ENCODE results near the gene SRPK2.
"Not testable (repeated sequence)": the region's sequence is repeated elsewhere in the genome, so short reads cannot be mapped to it uniquely, and the experiment has no call there.

SRPK2 gene

GRCh38 chr7:105339404-105340323 is 49.1 kb downstream of the SRPK2 start:
- DNase-seq (ENCODE audit: low read depth in 2 of 2), result no peak

GRCh38 chr7:105337529-105337928 is 51.2 kb downstream of the SRPK2 start:
- no peak for DNase-seq (ENCODE audit: low read depth in 2 of 2)

- no peak for DNase-seq (ENCODE audit: low read depth in 2 of 2)
These were observed 52.7 kb downstream of the SRPK2 start for GRCh38 chr7:105336009-105336408.

GRCh38 chr7:105332661-105333060 is 56.1 kb downstream of the SRPK2 start:
- DNase-seq (ENCODE audit: low read depth in 2 of 2), result not testable (repeated sequence)

GRCh38 chr7:105330526-105330925 is 58.2 kb downstream of the SRPK2 start:
- no peak for DNase-seq (ENCODE audit: low read depth in 2 of 2)

GRCh38 chr7:105327201-105327600 is 61.5 kb downstream of the SRPK2 start:
- DNase-seq (ENCODE audit: low read depth in 2 of 2), result no peak

GRCh38 chr7:105325216-105325904 is 63.4 kb downstream of the SRPK2 start:
- DNase-seq (ENCODE audit: low read depth in 2 of 2), result no peak

- not testable (repeated sequence) for DNase-seq (ENCODE audit: low read depth in 2 of 2)
These were observed 64.1 kb downstream of the SRPK2 start for GRCh38 chr7:105324606-105325005.

- DNase-seq (ENCODE audit: low read depth in 2 of 2), result no peak
These were observed 65.4 kb downstream of the SRPK2 start for GRCh38 chr7:105323366-105323765.

- no peak for DNase-seq (ENCODE audit: low read depth in 2 of 2)
These were observed 66.0 kb downstream of the SRPK2 start for GRCh38 chr7:105322655-105323277.

- DNase-seq (ENCODE audit: low read depth in 2 of 2), result no peak
These were observed 66.8 kb downstream of the SRPK2 start for GRCh38 chr7:105321754-105322455.

GRCh38 chr7:105320896-105321295 is 67.8 kb downstream of the SRPK2 start:
- DNase-seq (ENCODE audit: low read depth in 2 of 2), result no peak

- no peak for DNase-seq (ENCODE audit: low read depth in 2 of 2)
These were observed 69.1 kb downstream of the SRPK2 start for GRCh38 chr7:105319578-105319977.

GRCh38 chr7:105316578-105317344 is 72.0 kb downstream of the SRPK2 start:
- DNase-seq (ENCODE audit: low read depth in 2 of 2), result no peak

GRCh38 chr7:105315357-105315756 is 73.4 kb downstream of the SRPK2 start:
- DNase-seq (ENCODE audit: low read depth in 2 of 2), result no peak

- no peak for DNase-seq (ENCODE audit: low read depth in 2 of 2)
These were observed 79.2 kb downstream of the SRPK2 start for GRCh38 chr7:105309235-105310169.

GRCh38 chr7:105307163-105307672 is 81.5 kb downstream of the SRPK2 start:
- DNase-seq (ENCODE audit: low read depth in 2 of 2), result no peak

GRCh38 chr7:105306298-105306748 is 82.4 kb downstream of the SRPK2 start:
- DNase-seq (ENCODE audit: low read depth in 2 of 2), result no peak

- DNase-seq (ENCODE audit: low read depth in 2 of 2), result no peak
These were observed 83.1 kb downstream of the SRPK2 start for GRCh38 chr7:105305633-105306032.
